H1 (cell line): ENCODE measurements around the gene TSPAN5. TPM values are rescaled to one million over a fixed set of nuclear protein-coding genes. Genes with fewer than 3 reads are reported as not detected.

ENCODE experiments used
- CTCF ChIA-PET: fragments of 300-600 bp; sonication (Branson Sonifier 250); formaldehyde crosslinking; loops from one replicate; lab custom pipeline; 2021; ENCODE audit not compliant: partially characterized antibody; lab: Charles Lee
- POLR2A ChIA-PET: fragments of 300-600 bp; sonication (Branson Sonifier 250); formaldehyde crosslinking; loops from one replicate; lab custom pipeline; 2021; ENCODE audit warnings: inconsistent platforms; ENCODE audit not compliant: partially characterized antibody; lab: Charles Lee
- DNase-seq, 2 experiments: peaks; one replicate each; pipeline versions ENCODE4 v3.0.0 to v3.0.0-alpha.2; 2010 to 2022; ENCODE audit warnings: low spot score in 2 of 2, low read depth in 1 of 2, mixed read lengths in 1 of 2
- FAIRE-seq: peaks from 2 replicates; lab custom pipeline; 2011; peaks lifted over from hg19 to GRCh38; lab: Jason Lieb, UNC
- H2AFZ ChIP-seq: 2 replicates; pipeline ENCODE4 v1.8.1; 2012; ENCODE audit warnings: low read length, inconsistent platforms
- H2AK5ac ChIP-seq: 2 replicates; pipeline ENCODE4 v1.6.1; 2013; ENCODE audit warnings: low read depth, low read length
- H2BK120ac ChIP-seq: replicated peaks from 2 replicates; pipeline ENCODE3; 2013; ENCODE audit warnings: low read depth, low read length, inconsistent platforms
- H2BK12ac ChIP-seq: 2 replicates; pipeline ENCODE4 v1.6.1; 2013; ENCODE audit warnings: low read depth, low read length
- H2BK15ac ChIP-seq: 2 replicates; pipeline ENCODE4 v1.6.1; 2013; ENCODE audit warnings: low read length
- H2BK20ac ChIP-seq: 2 replicates; pipeline ENCODE4 v1.6.1; 2013; ENCODE audit warnings: low read length
- H2BK5ac ChIP-seq: 2 replicates; pipeline ENCODE4 v1.6.1; 2013; ENCODE audit warnings: low read depth, low read length
- H3K14ac ChIP-seq: 2 replicates; pipeline ENCODE4 v1.6.1; 2013; ENCODE audit warnings: inconsistent platforms; ENCODE audit not compliant: insufficient read length
- H3K18ac ChIP-seq: 2 replicates; pipeline ENCODE4 v1.6.1; 2013; ENCODE audit warnings: low read length; ENCODE audit errors: extremely low read depth
- H3K23ac ChIP-seq: 2 replicates; pipeline ENCODE4 v1.6.1; 2013; ENCODE audit warnings: inconsistent platforms; ENCODE audit not compliant: insufficient read length
- H3K23me2 ChIP-seq: 2 replicates; pipeline ENCODE4 v1.6.1; 2013; ENCODE audit warnings: low read depth, low read length
- H3K27ac ChIP-seq: 2 replicates; pipeline ENCODE4 v1.6.1; 2011; ENCODE audit warnings: low read depth, low read length, inconsistent platforms
- H3K27me3 ChIP-seq, 4 experiments: replicated peaks in 1 of 4; 1 replicate in 1 of 4; 2 replicates in 3 of 4; pipeline versions ENCODE4 v1.6.1 to v1.8.1; 2011 to 2013; ENCODE audit warnings: low read length in 3 of 4, mild to moderate bottlenecking in 3 of 4, inconsistent platforms in 2 of 4, mixed read lengths in 2 of 4, moderate library complexity in 1 of 4; ENCODE audit not compliant: control insufficient read depth in 3 of 4, insufficient read depth in 3 of 4; ENCODE audit errors: extremely low read depth in 1 of 4
- H3K36me3 ChIP-seq, 4 experiments: 2 replicates each; pipeline versions ENCODE4 v1.6.1 to v1.8.1; 2011 to 2013; ENCODE audit warnings: mild to moderate bottlenecking in 4 of 4, low read length in 3 of 4, moderate library complexity in 2 of 4, control low read depth in 1 of 4, inconsistent platforms in 1 of 4; ENCODE audit not compliant: insufficient read depth in 4 of 4, control insufficient read depth in 2 of 4
- H3K4ac ChIP-seq: replicated peaks from 2 replicates; pipeline ENCODE3; 2013; ENCODE audit warnings: low read length, low read depth, mixed read lengths, inconsistent platforms; ENCODE audit not compliant: insufficient read length
- H3K4me1 ChIP-seq, 4 experiments: replicated peaks in 1 of 4; 1 replicate in 1 of 4; 2 replicates in 3 of 4; pipeline versions ENCODE4 v1.6.1 to v1.8.1; 2011 to 2013; ENCODE audit warnings: low read length in 3 of 4, inconsistent platforms in 2 of 4, mixed read lengths in 1 of 4; ENCODE audit not compliant: insufficient read depth in 4 of 4, control insufficient read depth in 3 of 4
- H3K4me2 ChIP-seq, 2 experiments: 2 replicates each; pipeline versions ENCODE4 v1.6.1 to v1.8.1; 2011 to 2013; ENCODE audit warnings: low read depth in 2 of 2, low read length in 2 of 2, control low read depth in 1 of 2, inconsistent platforms in 1 of 2, mild to moderate bottlenecking in 1 of 2; ENCODE audit not compliant: insufficient read depth in 1 of 2
- H3K4me3 ChIP-seq, 4 experiments: fragments of 200-600, 300-600 bp in 1 of 4; sonication (generic), shearing (Covaris generic), sonication (Bioruptor Twin) in 1 of 4; 2 replicates each; pipeline versions ENCODE4 v1.5.1 to v1.8.1; 2011 to 2016; ENCODE audit warnings: low read length in 4 of 4, low read depth in 3 of 4, control low read depth in 2 of 4, inconsistent platforms in 2 of 4, mild to moderate bottlenecking in 2 of 4, mixed read lengths in 1 of 4, moderate library complexity in 1 of 4; ENCODE audit not compliant: insufficient read depth in 2 of 4; ENCODE audit errors: extremely low read depth in 1 of 4
- H3K56ac ChIP-seq: replicated peaks from 2 replicates; pipeline ENCODE3; 2013; ENCODE audit warnings: low read depth, mild to moderate bottlenecking, mixed read lengths, low read length, inconsistent platforms; ENCODE audit not compliant: insufficient read length
- H3K79me1 ChIP-seq: 2 replicates; pipeline ENCODE4 v1.6.1; 2013; ENCODE audit warnings: low read depth, low read length, control low read depth
- H3K79me2 ChIP-seq, 2 experiments: 2 replicates each; pipeline versions ENCODE4 v1.6.1 to v1.8.1; 2012 to 2013; ENCODE audit warnings: low read length in 2 of 2, mild to moderate bottlenecking in 2 of 2, inconsistent platforms in 1 of 2; ENCODE audit not compliant: insufficient read depth in 2 of 2, control insufficient read depth in 1 of 2
- H3K9ac ChIP-seq, 4 experiments: replicated peaks in 1 of 4; 1 replicate in 1 of 4; 2 replicates in 3 of 4; pipeline versions ENCODE4 v1.6.1 to v1.8.1; 2011 to 2013; ENCODE audit warnings: low read depth in 3 of 4, low read length in 3 of 4, control low read depth in 2 of 4, mild to moderate bottlenecking in 2 of 4, moderate library complexity in 2 of 4, inconsistent platforms in 1 of 4; ENCODE audit errors: extremely low read depth in 1 of 4
- H3K9me3 ChIP-seq, 2 experiments: 2 replicates each; pipeline versions ENCODE4 v1.6.1 to v1.8.1; 2012 to 2013; ENCODE audit warnings: mild to moderate bottlenecking in 2 of 2, moderate library complexity in 2 of 2, control low read depth in 1 of 2, inconsistent platforms in 1 of 2, low read depth in 1 of 2, low read length in 1 of 2, mixed read lengths in 1 of 2; ENCODE audit not compliant: insufficient read depth in 2 of 2
- H4K20me1 ChIP-seq, 2 experiments: replicated peaks in 1 of 2; 2 replicates each; pipeline versions ENCODE3 to v1.8.1; 2011 to 2013; ENCODE audit warnings: inconsistent platforms in 2 of 2, low read length in 2 of 2, mild to moderate bottlenecking in 1 of 2; ENCODE audit not compliant: insufficient read depth in 2 of 2, control insufficient read depth in 1 of 2
- H4K5ac ChIP-seq: 2 replicates; pipeline ENCODE4 v1.6.1; 2013; ENCODE audit warnings: low read length, low read depth, mixed read lengths, inconsistent platforms; ENCODE audit not compliant: insufficient read length
- H4K8ac ChIP-seq: 2 replicates; pipeline ENCODE4 v1.8.0; 2013; ENCODE audit warnings: mild to moderate bottlenecking, moderate library complexity, low read length, inconsistent platforms; ENCODE audit not compliant: insufficient read depth; ENCODE audit errors: extremely low read depth
- H4K91ac ChIP-seq: replicated peaks from 2 replicates; pipeline ENCODE3; 2013; ENCODE audit warnings: low read length, mixed read lengths, inconsistent platforms; ENCODE audit not compliant: insufficient read length
- ATF3 ChIP-seq: IDR thresholded peaks from 2 replicates; pipeline ENCODE4 v1.6.1; 2011; ENCODE audit warnings: low read depth, mild to moderate bottlenecking, low read length; ENCODE audit not compliant: insufficient read depth
- BACH1 ChIP-seq: IDR thresholded peaks from 2 replicates; pipeline ENCODE4 v1.6.1; 2012; ENCODE audit warnings: low read length, improper control_type of control experiment
- USF2 ChIP-seq: IDR thresholded peaks from 2 replicates; pipeline ENCODE4 v1.6.1; 2011; ENCODE audit warnings: low read length, improper control_type of control experiment
- WGBS, 2 experiments: shearing (Covaris generic) in 1 of 2; methylation state at CpG; one replicate each; pipeline versions ENCODE4 v1.1.6 to v1.1.7; 2013 to 2015; ENCODE audit warnings: low lambda C conversion rate in 2 of 2, mixed read lengths in 2 of 2, inconsistent platforms in 1 of 2, low coverage in 1 of 2, missing lambda C conversion rate in 1 of 2; ENCODE audit not compliant: insufficient replicate concordance in 2 of 2, insufficient coverage in 1 of 2, insufficient read length in 1 of 2; ENCODE audit errors: extremely low coverage in 1 of 2, missing lambda C conversion rate in 1 of 2; 5-methylcytosine and 5-hydroxymethylcytosine counted together
- polyA plus RNA-seq, 7 experiments: library from polyadenylated mRNA; depleted of rRNA in 3 of 7; stranded (reverse) in 5 of 7; unstranded in 2 of 7; fragments of >200 nt in 5 of 7; fragments of 200-250 nt in 2 of 7; gene quantifications; 1 replicate in 5 of 7; 2 replicates in 1 of 7; 4 replicates in 1 of 7; pipeline versions ENCODE4 v1.2.1 to v1.2.3, GENCODE V29; 2011 to 2013; ENCODE audit warnings: missing spikeins in 2 of 7, mixed read lengths in 2 of 7
- total RNA-seq: library from RNA; stranded (reverse); fragmentation: NEBNext Ultra II Directional; extraction: Animal tissue kit (Norgen Biotek cat#: 25700); gene quantifications from 2 replicates; pipeline ENCODE4 v1.2.1, GENCODE V29; 2021

The TSPAN5 gene
- total and polyA plus RNA-seq, 2 of the 8 experiments (the other 6 are each of a cell fraction or from before 2014, with no cell fraction given), result 17.6 to 21.2 TPM

GRCh38 chr4:98507299-98507698, 151.1 kb downstream of the TSPAN5 start:
- ChIA-PET CTCF (interaction anchor here (0.7 to 2.3 kb wide), 20 partner anchors 9 to 278 kb away, joined by 3 to 15 read pairs (median 4); no protein-coding TSS in a partner anchor), POLR2A (no interaction called here)
- H3K14ac ChIP-seq, result no peak overlapping the region
- TF ChIP-seq BACH1, result no peak
- no peak for TF ChIP-seq USF2
- TF ChIP-seq ATF3, result no peak
- no peak overlapping the region for H2BK12ac ChIP-seq
- H2BK120ac ChIP-seq, result no peak overlapping the region
- no peak overlapping the region for H4K5ac ChIP-seq
- no peaks in the 10 kb centered on the region for H3K36me3 ChIP-seq
- H3K56ac ChIP-seq, result no peak overlapping the region
- no peak overlapping the region; the same call in 1 of the 2 replicates for H3K18ac ChIP-seq
- no peaks in the 10 kb centered on the region for H3K9me3 ChIP-seq
- H2BK5ac ChIP-seq, result no peak overlapping the region
- H4K91ac ChIP-seq, result no peak overlapping the region
- no peak overlapping the region for H4K8ac ChIP-seq
- H3K4me3 ChIP-seq, result no peak overlapping the region
- no peak for FAIRE-seq
- no peak overlapping the region for H2AK5ac ChIP-seq
- no peak overlapping the region for H2BK15ac ChIP-seq
- H4K20me1 ChIP-seq, result no peaks in the 10 kb centered on the region
- DNase-seq, result no peak
- no peak overlapping the region for H2BK20ac ChIP-seq
- H3K79me1 ChIP-seq, result no peaks in the 10 kb centered on the region; the same call in 1 of the 2 replicates
- no peaks in the 10 kb centered on the region for H3K79me2 ChIP-seq
- H2AFZ ChIP-seq, result no peak overlapping the region
- H3K9ac ChIP-seq, result no peak overlapping the region
- no peak overlapping the region for H3K23ac ChIP-seq
- H3K4me2 ChIP-seq, result no peak overlapping the region
- WGBS, 2 experiments, result 92% methylated on average over 3 of the region's 3 CpGs; no CpG with 5 or more reads in 1 of the 2 experiments
- no peaks in the 10 kb centered on the region for H3K23me2 ChIP-seq
- H3K4ac ChIP-seq, result no peak overlapping the region
- H3K4me1 ChIP-seq, result peaks cover 0 to 3% (median under 1%) of the 10 kb centered on the region in 4 experiments; a peak in 2 of 7 replicates
- no peak overlapping the region for H3K27ac ChIP-seq
- H3K27me3 ChIP-seq, result no peaks in the 10 kb centered on the region
